ENCODE measurements around the gene CACUL1. TPM values are rescaled to one million over a fixed set of nuclear protein-coding genes. Genes with fewer than 3 reads are reported as not detected.

CACUL1 gene
- total RNA-seq, 1 experiment from 2014 or later = 38.5 TPM

GRCh38 chr10:118735294-118735693 is 19.5 kb downstream of the CACUL1 start:
- H3K4ac ChIP-seq (ENCODE audit: low read depth, low read length) = no peak overlapping the region
- peaks cover 5% of the 10 kb centered on the region for H3K79me1 ChIP-seq (ENCODE audit: insufficient read depth, low read depth, low read length, poor library complexity, severe bottlenecking)
- H3K4me3 Mint-ChIP-seq = no peak overlapping the region
- no peak overlapping the region for H2BK15ac ChIP-seq (ENCODE audit: low read depth, low read length)
- no peak overlapping the region for H3K27ac Mint-ChIP-seq
- H2BK12ac ChIP-seq (ENCODE audit: insufficient read length, low read depth, low read length) = no peak overlapping the region
- H3K27ac ChIP-seq (ENCODE audit: insufficient read length, low read depth, low read length) = no peak overlapping the region
- H3K4me2 ChIP-seq (ENCODE audit: insufficient read depth, insufficient read length, low read length) = no peak overlapping the region
- H4K91ac ChIP-seq (ENCODE audit: insufficient read length, low read depth, low read length) = no peak overlapping the region
- H3K9ac ChIP-seq (ENCODE audit: extremely low read depth, insufficient read length, low read length) = no peak overlapping the region
- no peak overlapping the region for H2BK20ac ChIP-seq (ENCODE audit: low read depth, low read length, poor library complexity, severe bottlenecking)
- no peak overlapping the region for H2AK5ac ChIP-seq (ENCODE audit: insufficient read length, low read length)
- no peak overlapping the region for H3T11ph ChIP-seq (ENCODE audit: low read length)
- TF ChIP-seq CTCF (conservative IDR thresholded peaks at IDR 0.05) = no peak
- H2BK5ac ChIP-seq (ENCODE audit: insufficient read length, low read length) = no peak overlapping the region
- H3K9me3 Mint-ChIP-seq = no peaks in the 10 kb centered on the region
- H3K18ac ChIP-seq (ENCODE audit: insufficient read length, low read depth, low read length) = no peak overlapping the region
- H3K36me3 Mint-ChIP-seq (ENCODE audit: insufficient read depth in 1 of 3, low read depth in 3 of 3) = no peaks in the 10 kb centered on the region; a peak in 1 of 7 replicates
- DNase-seq = no peak
- no peaks in the 10 kb centered on the region for H3K27me3 ChIP-seq (ENCODE audit: insufficient read depth, low read length)
- no peaks in the 10 kb centered on the region for H4K20me1 ChIP-seq (ENCODE audit: control insufficient read depth, insufficient read depth, insufficient read length)
- no CpG with 5 or more reads among the region's 1 CpG for WGBS (ENCODE audit: extremely low coverage, insufficient read length, low lambda C conversion rate)
- no peaks in the 10 kb centered on the region for H3K27me3 Mint-ChIP-seq (ENCODE audit: low read depth)
- H3K4me1 ChIP-seq (ENCODE audit: insufficient read depth, low read length) = peaks cover 11% of the 10 kb centered on the region; the same call in 1 of the 2 replicates
- H3K9me3 ChIP-seq (ENCODE audit: control insufficient read depth, low read depth, low read length) = no peaks in the 10 kb centered on the region
- H2AFZ ChIP-seq (ENCODE audit: low read length) = no peak overlapping the region
- no peak overlapping the region for H3K23ac ChIP-seq (ENCODE audit: insufficient read length, low read depth, low read length)
- H3K79me2 ChIP-seq (ENCODE audit: insufficient read depth, low read length) = peaks cover 36% of the 10 kb centered on the region; the same call in 1 of the 2 replicates
- H3K23me2 ChIP-seq (ENCODE audit: insufficient read length, low read depth, low read length, poor library complexity, severe bottlenecking) = no peaks in the 10 kb centered on the region
- H3K14ac ChIP-seq (ENCODE audit: insufficient read depth, low read length) = no peak overlapping the region
- no peak overlapping the region for H4K5ac ChIP-seq (ENCODE audit: insufficient read length, low read depth, low read length)
- no peak overlapping the region for H4K8ac ChIP-seq (replicated peaks; ENCODE audit: insufficient read length, low read depth, low read length)
- no peak overlapping the region for H2BK120ac ChIP-seq (ENCODE audit: low read depth, low read length, poor library complexity, severe bottlenecking)
- H3K56ac ChIP-seq (ENCODE audit: insufficient read length, low read depth, low read length) = no peak overlapping the region
- peaks cover 44 to 48% of the 10 kb centered on the region in 2 experiments for H3K4me1 Mint-ChIP-seq

All from H9 (cell line).